ENCODE data around the gene CABP4.

Gene CABP4

GRCh38 chr11:67455054-67455453 is at the start of gene CABP4:
CABP4 (plus strand) TSS chr11:67455354; CDS start chr11:67455424, 70 bp downstream.
- DNase-seq = no peak

GRCh38 chr11:67405688-67406339 is 49.3 kb upstream of the CABP4 start:
- no peak for DNase-seq

GRCh38 chr11:67406420-67406968 is 48.7 kb upstream of the CABP4 start:
- no peak for DNase-seq

GRCh38 chr11:67406969-67407687 is 48.0 kb upstream of the CABP4 start:
- DNase-seq = no peak

GRCh38 chr11:67407688-67408163 is 47.4 kb upstream of the CABP4 start:
- DNase-seq = no peak

- DNase-seq = no peak
Measured at GRCh38 chr11:67408437-67409200, 46.5 kb upstream of the CABP4 start.

GRCh38 chr11:67409261-67409666 is 45.9 kb upstream of the CABP4 start:
- no peak for DNase-seq

GRCh38 chr11:67409781-67410368 is 45.3 kb upstream of the CABP4 start:
- peak; percentile 75 for DNase-seq

- no peak for DNase-seq
Measured at GRCh38 chr11:67410369-67410831, 44.8 kb upstream of the CABP4 start.

- DNase-seq = no peak
Measured at GRCh38 chr11:67410984-67411784, 44.0 kb upstream of the CABP4 start.

- DNase-seq = no peak
Measured at GRCh38 chr11:67411785-67412152, 43.4 kb upstream of the CABP4 start.

- DNase-seq = no peak
Measured at GRCh38 chr11:67412495-67413179, 42.5 kb upstream of the CABP4 start.

- DNase-seq = no peak
Measured at GRCh38 chr11:67413266-67413849, 41.8 kb upstream of the CABP4 start.

GRCh38 chr11:67415501-67416304 is 39.5 kb upstream of the CABP4 start, which contains the start of gene CARNS1:
CARNS1 (plus strand) TSS chr11:67415678; CDS start chr11:67416200, 522 bp downstream.
- DNase-seq = no peak

- no peak for DNase-seq
Measured at GRCh38 chr11:67416416-67417335, 38.5 kb upstream of the CABP4 start.

GRCh38 chr11:67417425-67417824 is 37.7 kb upstream of the CABP4 start:
- no peak for DNase-seq

GRCh38 chr11:67418476-67419281 is 36.5 kb upstream of the CABP4 start:
- DNase-seq = no peak

Measured in islet precursor cell (in vitro differentiated cells).